H7 (cell line): Measurements from ENCODE around the gene CYBC1. TPM values are rescaled to one million over a fixed set of nuclear protein-coding genes. Genes with fewer than 3 reads are reported as not detected.

Source experiments
- total RNA-seq: library from RNA; depleted of rRNA; stranded (reverse); fragments of >200 nt; shearing (Covaris generic); gene quantifications from 2 replicates; pipeline ENCODE4 v1.2.3, GENCODE V29; 2014; rRNA removed

CYBC1 gene
- total RNA-seq, 1 experiment from 2014 or later = 62.8 TPM

Other genes starting within 250 kb of the CYBC1 start
- 3.7 and 6.0 TPM in 2 replicates for gene CCDC57, start 237.9 kb downstream of the CYBC1 start, total RNA-seq
- 31.2 and 52.0 TPM in 2 replicates for gene SLC16A3, start 221.7 kb downstream of the CYBC1 start, total RNA-seq
- gene CSNK1D, start 177.1 kb downstream of the CYBC1 start, total RNA-seq = 31.7 and 37.3 TPM in 2 replicates
- gene CD7, start 133.1 kb downstream of the CYBC1 start, total RNA-seq = 0.38 and 1.7 TPM in 2 replicates
- 0.44 and 0.94 TPM in 2 replicates for gene SECTM1, start 117.0 kb downstream of the CYBC1 start, total RNA-seq
- 1.1 and 1.9 TPM in 2 replicates for gene TEX19, start 91.5 kb downstream of the CYBC1 start, total RNA-seq
- not detected in 2 replicates for gene UTS2R, start 79.0 kb downstream of the CYBC1 start, total RNA-seq
- 16.6 and 24.6 TPM in 2 replicates for gene HEXD, start 32.4 kb downstream of the CYBC1 start, total RNA-seq
- 26.2 and 28.6 TPM in 2 replicates for gene OGFOD3, start 32.2 kb downstream of the CYBC1 start, total RNA-seq
- 42.2 and 49.9 TPM in 2 replicates for gene NARF, start 8.0 kb upstream of the CYBC1 start, total RNA-seq
- gene FOXK2, start 69.0 kb upstream of the CYBC1 start, total RNA-seq = 54.1 and 67.4 TPM in 2 replicates
- gene WDR45B, start 197.7 kb upstream of the CYBC1 start, total RNA-seq = 131 and 150 TPM in 2 replicates
- 0.85 and 1.7 TPM in 2 replicates for gene RAB40B, start 247.9 kb upstream of the CYBC1 start, total RNA-seq